ENCODE data around the gene RNGTT.

DNA sequence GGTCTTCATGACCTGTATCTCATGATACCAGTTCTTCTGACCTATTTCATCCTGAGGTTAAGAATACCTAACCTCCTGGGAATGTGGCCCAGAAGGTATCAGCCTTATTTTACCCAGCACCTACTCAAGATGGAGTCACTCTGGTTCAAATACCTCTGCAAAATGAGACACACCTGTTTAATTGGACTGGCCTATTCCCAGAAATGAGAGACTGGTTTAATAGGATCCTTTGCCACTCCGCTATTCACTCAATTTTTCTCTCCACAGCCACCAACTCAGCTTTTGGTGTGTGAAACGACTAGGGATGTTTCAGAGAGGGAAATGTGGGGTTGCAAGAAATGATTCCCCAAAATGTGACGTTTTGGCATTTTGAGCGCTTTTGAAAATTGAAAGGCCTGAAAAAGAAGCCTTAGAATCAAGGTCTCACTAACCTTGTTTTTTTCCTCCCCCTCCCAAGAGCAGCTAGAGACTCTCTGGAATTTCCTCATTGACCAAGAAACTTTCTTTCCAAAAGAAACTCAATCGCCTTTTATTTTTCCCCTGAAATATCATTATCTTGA lies 45.5 kb upstream of the RNGTT start:
- TF ChIP-seq EZH2phosphoT487 (IDR thresholded peaks at IDR 0.05; ENCODE audit: insufficient read depth, low read depth) (no peak), EZH2 (IDR thresholded peaks at IDR 0.05; ENCODE audit: insufficient read depth, poor library complexity, severe bottlenecking) (no peak)
